MCF 10A (cell line): ENCODE measurements around the gene RIMS1. TPM values are rescaled to one million over a fixed set of nuclear protein-coding genes. Genes with fewer than 3 reads are reported as not detected.
A peak's percentile ranks its signal among the peaks of the same experiment; 100 is the strongest.

Experiments
- BruUV-seq: library from RNA; stranded (reverse); fragments of 400-500 nt; replicated peaks from 2 replicates; lab custom pipeline; 2021; lab: Mats Ljungman, UMichigan
- CTCF ChIA-PET: fragments of 300-600 bp; sonication (Branson Sonifier 250); formaldehyde crosslinking; extraction: SDS; loops from one replicate; lab custom pipeline; 2021; ENCODE audit warnings: antibody characterized with exemption, inconsistent platforms; lab: Yijun Ruan, JAX
- POLR2A ChIA-PET: fragments of 300-600, 350-650 bp; sonication (Branson Sonifier 250); formaldehyde crosslinking; extraction: SDS; loops from one replicate; lab custom pipeline; 2020; ENCODE audit warnings: antibody characterized with exemption, inconsistent platforms; lab: Yijun Ruan, JAX
- DNase-seq: peaks from one replicate; pipeline ENCODE4 v3.0.0-alpha.2; 2018; ENCODE audit not compliant: unreplicated experiment
- H3K27ac Mint-ChIP-seq: one replicate; pipeline ENCODE4 v1.8.0; 2022; ENCODE audit warnings: mild to moderate bottlenecking, low read depth, mixed read lengths; ENCODE audit not compliant: unreplicated experiment
- H3K27me3 Mint-ChIP-seq: one replicate; pipeline ENCODE4 v1.8.0; 2022; ENCODE audit warnings: mixed read lengths; ENCODE audit not compliant: insufficient read depth, unreplicated experiment
- H3K36me3 Mint-ChIP-seq: one replicate; pipeline ENCODE4 v1.8.0; 2022; ENCODE audit warnings: mild to moderate bottlenecking, moderate library complexity, mixed read lengths; ENCODE audit not compliant: insufficient read depth, unreplicated experiment
- H3K4me1 Mint-ChIP-seq: one replicate; pipeline ENCODE4 v1.8.0; 2022; ENCODE audit warnings: mixed read lengths; ENCODE audit not compliant: insufficient read depth, unreplicated experiment
- H3K4me3 Mint-ChIP-seq: one replicate; pipeline ENCODE4 v1.8.0; 2022; ENCODE audit warnings: mild to moderate bottlenecking, moderate library complexity, mixed read lengths; ENCODE audit not compliant: unreplicated experiment
- H3K9me3 Mint-ChIP-seq: one replicate; pipeline ENCODE4 v1.8.0; 2022; ENCODE audit warnings: mixed read lengths; ENCODE audit not compliant: unreplicated experiment
- CTCF ChIP-seq: fragments of 200-600 bp; IDR thresholded peaks from one replicate; pipeline ENCODE4 v1.8.0; 2022; ENCODE audit warnings: antibody characterized with exemption, mild to moderate bottlenecking; ENCODE audit not compliant: unreplicated experiment
- intact Hi-C: fragments of 100-400 bp; cut with micrococcal nuclease; formaldehyde crosslinking; loops from 2 replicates; pipeline ENCODE4 v1.14.1; 2022
- total RNA-seq: library from RNA; stranded (reverse); gene quantifications from 2 replicates; pipeline ENCODE4 v1.2.3, GENCODE V29; 2022

The RIMS1 gene
- total RNA-seq, 1 experiment from 2014 or later: not detected

DNA sequence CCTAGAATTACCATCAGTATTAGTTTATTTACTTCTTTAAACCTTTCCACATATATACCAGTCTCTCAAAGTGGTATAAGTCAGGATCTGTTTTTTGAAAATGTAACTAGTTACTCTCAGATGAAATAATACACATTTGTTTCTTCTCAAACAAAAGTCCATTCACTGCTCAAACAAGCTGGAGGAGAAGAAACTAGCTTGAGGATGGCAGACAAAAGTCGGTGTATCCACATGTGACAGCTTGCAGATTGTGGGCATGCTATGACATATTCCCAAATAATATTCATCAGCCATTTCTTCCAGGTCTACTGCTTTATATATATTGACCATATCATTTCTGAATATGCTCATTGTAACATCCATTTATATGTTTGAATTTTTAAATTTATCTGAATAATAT lies 538.1 kb downstream of the RIMS1 start:
- intact Hi-C loops: no loop called here
- no peaks in the 10 kb centered on the region for H3K9me3 Mint-ChIP-seq
- no peaks in the 10 kb centered on the region for H3K4me1 Mint-ChIP-seq
- BruUV-seq: no TSS peak
- no peak overlapping the region for H3K4me3 Mint-ChIP-seq
- H3K27me3 Mint-ChIP-seq: no peaks in the 10 kb centered on the region
- H3K27ac Mint-ChIP-seq: no peak overlapping the region
- CTCF ChIA-PET: interaction anchor here (0.6 to 5.8 kb wide), 8 partner anchors 9 to 1025 kb away, joined by 3 to 73 read pairs (median 4); no protein-coding TSS in a partner anchor
- TF ChIP-seq CTCF: no peak
- DNase-seq: no peak
- no peaks in the 10 kb centered on the region for H3K36me3 Mint-ChIP-seq
- POLR2A ChIA-PET: interaction anchor here (1.0 kb wide), 1 partner anchor 156 kb away, joined by 5 read pairs; no protein-coding TSS in a partner anchor

DNA sequence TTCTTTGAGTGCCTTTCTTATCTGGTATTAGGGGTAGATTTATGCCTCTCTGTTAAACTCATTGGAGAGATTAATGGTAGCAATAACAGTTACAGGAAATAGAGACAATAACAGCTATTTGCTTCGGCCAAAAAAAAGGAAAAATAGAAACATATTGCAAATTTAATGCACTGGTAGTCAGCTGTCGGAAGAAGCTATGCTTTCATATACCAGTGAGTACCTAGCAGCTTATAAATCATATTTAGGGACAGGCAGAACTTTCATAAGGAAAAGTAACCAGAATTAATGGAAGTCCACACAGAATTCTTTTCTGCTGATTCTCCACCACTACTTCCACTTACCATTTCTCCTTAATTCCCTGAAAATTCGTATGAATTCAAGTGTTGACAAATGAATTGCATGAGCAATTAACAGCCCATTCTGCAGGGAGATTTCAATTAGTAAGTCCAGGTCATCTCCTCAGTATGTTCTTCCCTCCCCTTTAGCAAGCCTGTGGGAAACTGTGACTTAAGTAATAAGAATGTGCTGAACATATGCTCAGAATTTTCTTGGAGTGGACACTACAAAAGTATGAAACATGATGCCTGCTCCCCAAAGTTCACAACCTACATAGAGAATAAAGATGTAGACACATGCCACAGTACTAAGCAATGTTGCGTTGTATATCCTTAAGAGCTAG lies 538.8 kb downstream of the RIMS1 start:
- intact Hi-C loops: no loop called here
- no peak for TF ChIP-seq CTCF
- no peaks in the 10 kb centered on the region for H3K4me1 Mint-ChIP-seq
- H3K27me3 Mint-ChIP-seq: no peaks in the 10 kb centered on the region
- H3K9me3 Mint-ChIP-seq: no peaks in the 10 kb centered on the region
- DNase-seq: no peak
- POLR2A ChIA-PET: interaction anchor here (1.0 kb wide), 1 partner anchor 155 kb away, joined by 5 read pairs; no protein-coding TSS in a partner anchor
- H3K27ac Mint-ChIP-seq: no peak overlapping the region
- no peak overlapping the region for H3K4me3 Mint-ChIP-seq
- CTCF ChIA-PET: interaction anchor here (0.9 to 5.8 kb wide), 4 partner anchors 9 to 155 kb away, joined by 3 to 73 read pairs (median 3); no protein-coding TSS in a partner anchor
- BruUV-seq: no TSS peak
- H3K36me3 Mint-ChIP-seq: no peaks in the 10 kb centered on the region

GRCh38 chr6:72440611-72441010 lies 554.3 kb downstream of the RIMS1 start:
- CTCF ChIA-PET: interaction anchor here (1.0 kb wide), 1 partner anchor 174 kb away, joined by 3 read pairs; no protein-coding TSS in a partner anchor
- DNase-seq: no peak
- POLR2A ChIA-PET: no interaction called here
- no peak for TF ChIP-seq CTCF
- Mint-ChIP-seq H3K4me3 (no peak overlapping the region), H3K4me1 (no peaks in the 10 kb centered on the region), H3K27ac (no peak overlapping the region), H3K27me3 (peaks cover 80% of the 10 kb centered on the region), H3K36me3 (peaks cover 6% of the 10 kb centered on the region), H3K9me3 (no peaks in the 10 kb centered on the region)
- BruUV-seq: no TSS peak
- intact Hi-C loops: no loop called here

- no peak overlapping the region for H3K4me3 Mint-ChIP-seq
- no TSS peak for BruUV-seq
- peak; percentile 20 for DNase-seq
- H3K36me3 Mint-ChIP-seq: no peaks in the 10 kb centered on the region
- POLR2A ChIA-PET: no interaction called here
- no peaks in the 10 kb centered on the region for H3K9me3 Mint-ChIP-seq
- intact Hi-C loops: no loop called here
- CTCF ChIA-PET: no interaction called here
- peaks cover 68% of the 10 kb centered on the region for H3K27me3 Mint-ChIP-seq
- H3K4me1 Mint-ChIP-seq: no peaks in the 10 kb centered on the region
- no peak overlapping the region for H3K27ac Mint-ChIP-seq
- TF ChIP-seq CTCF: no peak
These were observed 560.1 kb downstream of the RIMS1 start for GRCh38 chr6:72446430-72446829.
